Muscle of leg (tissue), 11 donors: ENCODE measurements around the gene PSMD7. TPM values are rescaled to one million over a fixed set of nuclear protein-coding genes. Genes with fewer than 3 reads are reported as not detected.

ENCODE experiments used
- DNase-seq: peaks from one replicate; pipeline ENCODE4 v3.0.0; 2013
- H3K27ac ChIP-seq: one replicate; pipeline ENCODE4 v1.5.1; 2013; ENCODE audit warnings: mild to moderate bottlenecking, low read length, control low read depth
- H3K27me3 ChIP-seq: one replicate; pipeline ENCODE4 v1.6.1; 2013; ENCODE audit warnings: low read length; ENCODE audit not compliant: control insufficient read depth, insufficient read depth
- H3K36me3 ChIP-seq: one replicate; pipeline ENCODE4 v1.6.1; 2013; ENCODE audit warnings: low read length; ENCODE audit not compliant: control insufficient read depth, insufficient read depth
- H3K4me1 ChIP-seq: one replicate; pipeline ENCODE4 v1.6.1; 2013; ENCODE audit warnings: low read length; ENCODE audit not compliant: control insufficient read depth, insufficient read depth
- H3K4me3 ChIP-seq: one replicate; pipeline ENCODE4 v1.5.1; 2013; ENCODE audit warnings: low read length, control low read depth
- H3K9me3 ChIP-seq: replicated peaks from 2 replicates; pipeline ENCODE4 v1.6.1; 2013; ENCODE audit warnings: low read depth, low read length; ENCODE audit not compliant: control insufficient read depth
- WGBS: methylation state at CpG from one replicate; pipeline ENCODE4 v1.1.5; 2013; ENCODE audit warnings: missing lambda C conversion rate; ENCODE audit not compliant: insufficient coverage; 5-methylcytosine and 5-hydroxymethylcytosine counted together
- polyA plus RNA-seq, 8 donors: library from polyadenylated mRNA; unstranded; fragments of 120-200 nt; gene quantifications; one replicate each; pipeline versions ENCODE4 v1.2.1 to v1.2.3, GENCODE V29; 2013; ENCODE audit warnings: inconsistent platforms in 1 of 8, low replicate concordance in 1 of 8; ENCODE audit not compliant: insufficient read length in 8 of 8, insufficient read depth in 1 of 8
- total RNA-seq: library from RNA; stranded (reverse); fragments of 120-200 nt; gene quantifications from one replicate; pipeline ENCODE4 v1.2.4, GENCODE V29; 2013

PSMD7 gene
- total and polyA plus RNA-seq, 9 donors, result 69.1 to 102 (median 92.8) TPM

DNA sequence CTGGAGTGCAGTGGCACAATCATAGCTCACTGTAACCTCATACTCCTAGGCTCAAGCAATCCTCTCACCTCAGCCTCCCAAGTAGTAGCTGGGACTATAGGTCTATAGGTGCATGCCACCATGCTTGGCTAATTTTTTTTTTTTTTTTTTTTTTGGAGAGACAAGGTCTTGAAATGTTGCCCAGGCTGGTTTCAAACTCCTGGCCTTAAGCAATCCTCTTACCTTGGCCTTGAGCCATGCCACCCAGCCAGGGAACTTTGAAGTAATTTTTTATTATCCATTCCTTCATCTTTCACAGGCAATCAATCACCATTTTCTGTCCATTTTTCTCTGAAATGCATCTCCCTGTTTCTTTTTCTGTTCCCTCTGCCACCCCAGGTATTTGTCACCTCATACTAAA, 6.3 kb upstream of the PSMD7 start:
- H3K27me3 ChIP-seq, result no peaks in the 10 kb centered on the region
- H3K36me3 ChIP-seq, result no peaks in the 10 kb centered on the region
- no peak overlapping the region for H3K27ac ChIP-seq
- no peak overlapping the region for H3K4me3 ChIP-seq
- DNase-seq, result no peak
- H3K9me3 ChIP-seq, result peaks cover 7% of the 10 kb centered on the region
- H3K4me1 ChIP-seq, result no peaks in the 10 kb centered on the region

DNA sequence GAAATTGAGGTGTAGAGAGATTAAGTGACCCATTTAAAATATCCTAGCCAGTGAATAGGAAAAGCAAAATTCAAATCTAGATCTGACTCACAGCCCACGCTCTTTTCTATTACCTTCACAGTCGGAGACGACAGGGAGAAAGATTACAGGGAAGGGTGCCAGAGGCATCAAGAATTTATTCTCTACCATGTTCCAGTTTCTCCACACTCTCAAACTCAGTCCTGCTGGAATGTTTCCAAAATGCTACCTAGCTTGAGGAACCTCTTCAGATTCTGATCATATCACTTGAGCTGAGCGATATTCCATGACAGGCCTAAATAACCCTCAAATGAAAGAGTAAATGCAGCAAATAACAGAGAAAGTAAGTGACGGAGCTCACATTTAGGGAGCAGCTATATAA, 5.4 kb upstream of the PSMD7 start:
- Histone ChIP-seq H3K36me3 (no peaks in the 10 kb centered on the region), H3K27me3 (no peaks in the 10 kb centered on the region), H3K4me3 (no peak overlapping the region), H3K4me1 (no peaks in the 10 kb centered on the region), H3K27ac (no peak overlapping the region), H3K9me3 (peaks cover 7% of the 10 kb centered on the region)
- DNase-seq, result no peak
- WGBS, result 100% methylated on average over 2 of the region's 5 CpGs

DNA sequence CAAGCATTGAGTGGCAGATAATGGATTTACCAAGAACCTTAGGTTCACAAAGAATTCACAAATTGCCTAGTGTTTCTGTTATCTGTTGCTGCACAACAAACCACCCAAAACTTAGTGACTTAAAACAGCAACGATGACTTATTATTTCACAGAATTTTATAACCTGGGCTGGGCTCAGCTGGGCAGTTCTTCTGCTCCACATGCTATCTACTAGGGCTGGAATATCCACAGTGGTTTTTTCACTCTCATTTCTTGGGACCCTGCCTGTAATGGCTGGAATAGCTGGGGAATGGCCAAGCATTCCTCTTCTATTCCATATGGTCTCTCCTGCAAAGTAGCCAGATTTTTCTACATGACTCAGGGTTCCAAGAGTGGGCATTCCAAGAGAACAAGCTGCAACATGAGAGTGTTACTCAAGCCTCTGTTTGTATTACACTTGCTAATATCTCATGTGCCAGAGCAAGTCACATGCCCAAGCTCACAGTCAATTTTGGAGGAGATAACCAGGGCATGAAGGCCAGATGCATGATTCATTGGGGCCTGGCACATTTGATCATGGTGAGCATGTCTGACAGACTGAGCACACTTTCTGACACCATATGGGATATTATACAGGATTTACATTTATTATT, 4.9 kb upstream of the PSMD7 start:
- Histone ChIP-seq H3K9me3 (peaks cover 7% of the 10 kb centered on the region), H3K27me3 (no peaks in the 10 kb centered on the region), H3K4me1 (no peaks in the 10 kb centered on the region), H3K27ac (no peak overlapping the region), H3K4me3 (no peak overlapping the region), H3K36me3 (no peaks in the 10 kb centered on the region)
- no CpG with 5 or more reads among the region's 1 CpG for WGBS
- DNase-seq, result no peak

GRCh38 chr16:74296104-74296431, 546 bp upstream of the PSMD7 start:
- no CpG with 5 or more reads among the region's 9 CpGs for WGBS
- no peak for DNase-seq
- Histone ChIP-seq H3K4me1 (peaks cover 13% of the 10 kb centered on the region), H3K27ac (peak overlapping the region; percentile 94), H3K36me3 (peaks cover 16% of the 10 kb centered on the region), H3K9me3 (peaks cover 7% of the 10 kb centered on the region), H3K27me3 (no peaks in the 10 kb centered on the region), H3K4me3 (peak overlapping the region; percentile 65)

DNA sequence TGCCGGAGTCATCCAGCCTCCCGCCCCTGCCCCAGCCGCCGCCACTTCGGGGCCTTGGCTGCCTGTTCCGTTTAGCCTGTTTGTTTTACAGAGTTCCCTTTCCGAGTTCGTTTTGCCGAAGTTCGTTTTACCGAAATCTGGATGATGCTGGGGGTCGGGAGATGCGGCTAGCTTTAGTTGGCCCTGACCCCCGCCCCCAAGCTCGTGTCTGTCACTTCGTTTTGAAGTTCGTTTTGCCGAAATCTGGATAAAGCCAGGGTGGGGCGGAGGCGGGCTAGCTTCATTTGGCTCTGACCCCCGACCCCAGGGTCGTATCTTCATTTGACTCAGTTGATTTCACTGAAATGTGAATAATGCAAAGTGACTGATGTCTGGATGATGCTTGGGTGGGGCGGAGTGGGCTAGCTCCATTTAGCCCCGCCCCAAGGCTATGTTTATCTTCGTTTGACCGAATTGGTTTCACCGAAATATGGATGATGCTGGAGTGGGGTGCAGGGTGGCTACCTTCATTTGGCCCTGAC, 591 bp downstream of the PSMD7 start:
- H3K4me1 ChIP-seq, result peaks cover 13% of the 10 kb centered on the region
- DNase-seq, result peak; percentile 35
- H3K27me3 ChIP-seq, result no peaks in the 10 kb centered on the region
- peaks cover 27% of the 10 kb centered on the region for H3K36me3 ChIP-seq
- H3K27ac ChIP-seq, result peak overlapping the region; percentile 83
- peak overlapping the region; percentile 65 for H3K4me3 ChIP-seq
- no peaks in the 10 kb centered on the region for H3K9me3 ChIP-seq
- under 1% methylated on average over 27 of the region's 27 CpGs for WGBS

- H3K4me1 ChIP-seq, result peaks cover 13% of the 10 kb centered on the region
Observed at GRCh38 chr16:74298104-74298503, 1.5 kb downstream of the PSMD7 start.

GRCh38 chr16:74302341-74302740, 5.7 kb downstream of the PSMD7 start:
- DNase-seq, result no peak
- Histone ChIP-seq H3K27me3 (no peaks in the 10 kb centered on the region), H3K27ac (no peak overlapping the region), H3K36me3 (peaks cover 65% of the 10 kb centered on the region), H3K9me3 (no peaks in the 10 kb centered on the region), H3K4me3 (no peak overlapping the region), H3K4me1 (peaks cover 13% of the 10 kb centered on the region)
- 100% methylated on average over 1 of the region's 5 CpGs for WGBS

More at GRCh38 chr16:74298104-74298503, 1.5 kb downstream of the PSMD7 start:
- WGBS, result 58% methylated on average over 2 of the region's 2 CpGs
- H3K27me3 ChIP-seq, result no peaks in the 10 kb centered on the region
- peaks cover 35% of the 10 kb centered on the region for H3K36me3 ChIP-seq
- H3K4me3 ChIP-seq, result no peak overlapping the region
- no peak for DNase-seq
- H3K9me3 ChIP-seq, result no peaks in the 10 kb centered on the region
- no peak overlapping the region for H3K27ac ChIP-seq

DNA sequence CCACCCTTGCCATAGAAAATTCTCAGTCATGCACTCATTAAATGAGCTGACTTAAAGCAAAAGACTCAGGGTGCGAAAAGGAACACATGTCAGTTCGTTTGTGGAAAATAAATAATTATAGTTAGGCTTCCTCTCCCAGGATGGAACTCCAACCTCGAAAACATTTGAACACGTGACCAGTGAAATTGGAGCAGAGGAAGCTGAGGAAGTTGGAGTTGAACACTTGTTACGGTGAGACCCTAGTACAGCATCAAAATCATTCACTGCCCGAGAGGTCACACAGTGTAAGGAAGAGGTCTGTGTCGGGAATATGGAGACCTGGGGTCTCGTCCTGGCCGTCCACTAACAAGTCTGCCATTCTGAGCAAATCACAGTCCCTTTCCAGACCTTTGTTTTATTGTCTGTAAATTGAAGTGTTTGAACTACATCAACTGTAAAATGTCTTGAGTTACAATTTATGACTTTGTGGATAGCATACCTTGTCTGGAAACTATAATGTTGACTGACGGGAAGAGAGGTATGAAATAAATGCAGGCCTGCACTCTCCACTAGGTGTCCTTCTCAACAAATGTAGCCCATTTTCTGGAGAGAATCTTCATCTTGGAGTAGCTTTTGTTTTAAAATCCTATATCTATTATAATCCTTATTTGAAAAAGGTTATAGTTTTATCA, 7.7 kb downstream of the PSMD7 start:
- Histone ChIP-seq H3K9me3 (no peaks in the 10 kb centered on the region), H3K4me3 (no peak overlapping the region), H3K4me1 (no peaks in the 10 kb centered on the region), H3K36me3 (peaks cover 65% of the 10 kb centered on the region), H3K27me3 (no peaks in the 10 kb centered on the region), H3K27ac (no peak overlapping the region)
- WGBS, result no CpG with 5 or more reads among the region's 10 CpGs
- no peak for DNase-seq

DNA sequence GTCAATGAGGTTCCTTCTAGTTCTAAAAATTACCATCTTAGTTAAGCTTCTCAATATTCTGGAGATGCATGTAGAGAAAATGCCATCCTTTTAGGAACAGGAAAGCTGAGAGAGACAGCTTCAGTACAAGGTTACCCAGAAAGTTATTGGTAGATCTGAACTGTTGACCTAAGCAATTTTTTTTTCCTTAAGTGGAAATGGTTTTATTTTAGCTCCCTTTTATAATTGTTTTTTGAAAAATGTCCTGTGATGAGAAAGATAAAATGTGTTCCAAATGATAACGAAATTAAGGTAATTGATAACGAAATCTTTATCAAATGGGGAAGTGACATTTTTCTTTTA, 8.2 kb downstream of the PSMD7 start:
- Histone ChIP-seq H3K27ac (no peak overlapping the region), H3K9me3 (no peaks in the 10 kb centered on the region), H3K4me1 (no peaks in the 10 kb centered on the region), H3K4me3 (no peak overlapping the region), H3K36me3 (peaks cover 64% of the 10 kb centered on the region), H3K27me3 (no peaks in the 10 kb centered on the region)
- no CpG with 5 or more reads among the region's 2 CpGs for WGBS
- no peak for DNase-seq

DNA sequence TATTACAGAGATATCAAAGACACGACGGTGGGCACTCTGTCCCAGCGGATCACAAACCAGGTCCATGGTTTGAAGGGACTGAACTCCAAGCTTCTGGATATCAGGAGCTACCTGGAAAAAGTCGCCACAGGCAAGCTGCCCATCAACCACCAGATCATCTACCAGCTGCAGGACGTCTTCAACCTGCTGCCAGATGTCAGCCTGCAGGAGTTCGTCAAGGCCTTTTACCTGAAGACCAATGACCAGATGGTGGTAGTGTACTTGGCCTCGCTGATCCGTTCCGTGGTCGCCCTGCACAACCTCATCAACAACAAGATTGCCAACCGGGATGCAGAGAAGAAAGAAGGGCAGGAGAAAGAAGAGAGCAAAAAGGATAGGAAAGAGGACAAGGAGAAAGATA, 8.7 kb downstream of the PSMD7 start:
- Histone ChIP-seq H3K4me1 (no peaks in the 10 kb centered on the region), H3K36me3 (peaks cover 63% of the 10 kb centered on the region)
- 86% methylated on average over 5 of the region's 11 CpGs for WGBS

More for the DNA sequence above, 8.7 kb downstream of the PSMD7 start:
- Histone ChIP-seq H3K9me3 (no peaks in the 10 kb centered on the region), H3K27ac (no peak overlapping the region), H3K27me3 (no peaks in the 10 kb centered on the region), H3K4me3 (no peak overlapping the region)
- no peak for DNase-seq
